ENCODE measurements around the gene SPAG16. TPM values are rescaled to one million over a fixed set of nuclear protein-coding genes. Genes with fewer than 3 reads are reported as not detected.

SPAG16 gene
- total RNA-seq, 1 experiment from 2014 or later = 16.0 TPM

DNA sequence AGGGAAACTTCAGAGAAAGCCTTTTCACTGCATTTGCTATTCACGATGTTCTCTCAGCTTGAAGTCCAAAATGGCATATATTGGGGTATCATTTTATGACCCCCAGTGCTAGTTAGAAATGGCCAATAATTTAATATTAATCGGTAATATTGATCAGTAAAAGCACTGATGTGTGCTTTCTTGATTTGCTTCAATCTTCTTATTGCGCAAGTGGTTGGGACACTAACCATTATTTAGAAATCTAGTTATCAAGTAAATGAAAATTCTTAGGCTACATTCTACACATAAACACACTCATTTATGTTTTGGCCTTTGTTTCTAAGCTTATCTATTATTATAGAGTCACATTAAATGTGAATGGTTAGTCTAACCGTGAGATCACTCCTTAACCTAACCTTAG lies 1076.9 kb downstream of the SPAG16 start (continued):
- no peak for TF ChIP-seq ATF2 (CRISPR knock-in tag; IDR thresholded peaks at IDR 0.05; ENCODE audit: borderline replicate concordance, low read depth)

- Mint-ChIP-seq H3K27ac (no peak overlapping the region), H3K36me3 (no peaks in the 10 kb centered on the region), H3K4me3 (no peak overlapping the region), H3K9me3 (no peaks in the 10 kb centered on the region), H3K27me3 (ENCODE audit: low read depth) (peaks cover 7% of the 10 kb centered on the region), H3K4me1 (no peaks in the 10 kb centered on the region)
- ATAC-seq (no peak), DNase-seq (ENCODE audit: low spot score) (no peak)
- ChIA-PET CTCF (no interaction called here), POLR2A (no interaction called here)
- TF ChIP-seq GABPB1 (CRISPR knock-in tag; IDR thresholded peaks at IDR 0.05) (no peak), NFYB (CRISPR knock-in tag; conservative IDR thresholded peaks at IDR 0.05; ENCODE audit: low read depth) (no peak), FOXK1 (CRISPR knock-in tag; IDR thresholded peaks at IDR 0.05) (no peak), ETV6 (CRISPR knock-in tag; IDR thresholded peaks at IDR 0.05) (no peak), TCF7 (CRISPR knock-in tag; IDR thresholded peaks at IDR 0.05; ENCODE audit: low read depth) (no peak), TEAD1 (CRISPR knock-in tag; IDR thresholded peaks at IDR 0.05) (no peak), MYBL2 (CRISPR knock-in tag; IDR thresholded peaks at IDR 0.05) (no peak), SMAD4 (CRISPR knock-in tag; IDR thresholded peaks at IDR 0.05) (no peak)
- TF ChIP-seq, protein P1, sequence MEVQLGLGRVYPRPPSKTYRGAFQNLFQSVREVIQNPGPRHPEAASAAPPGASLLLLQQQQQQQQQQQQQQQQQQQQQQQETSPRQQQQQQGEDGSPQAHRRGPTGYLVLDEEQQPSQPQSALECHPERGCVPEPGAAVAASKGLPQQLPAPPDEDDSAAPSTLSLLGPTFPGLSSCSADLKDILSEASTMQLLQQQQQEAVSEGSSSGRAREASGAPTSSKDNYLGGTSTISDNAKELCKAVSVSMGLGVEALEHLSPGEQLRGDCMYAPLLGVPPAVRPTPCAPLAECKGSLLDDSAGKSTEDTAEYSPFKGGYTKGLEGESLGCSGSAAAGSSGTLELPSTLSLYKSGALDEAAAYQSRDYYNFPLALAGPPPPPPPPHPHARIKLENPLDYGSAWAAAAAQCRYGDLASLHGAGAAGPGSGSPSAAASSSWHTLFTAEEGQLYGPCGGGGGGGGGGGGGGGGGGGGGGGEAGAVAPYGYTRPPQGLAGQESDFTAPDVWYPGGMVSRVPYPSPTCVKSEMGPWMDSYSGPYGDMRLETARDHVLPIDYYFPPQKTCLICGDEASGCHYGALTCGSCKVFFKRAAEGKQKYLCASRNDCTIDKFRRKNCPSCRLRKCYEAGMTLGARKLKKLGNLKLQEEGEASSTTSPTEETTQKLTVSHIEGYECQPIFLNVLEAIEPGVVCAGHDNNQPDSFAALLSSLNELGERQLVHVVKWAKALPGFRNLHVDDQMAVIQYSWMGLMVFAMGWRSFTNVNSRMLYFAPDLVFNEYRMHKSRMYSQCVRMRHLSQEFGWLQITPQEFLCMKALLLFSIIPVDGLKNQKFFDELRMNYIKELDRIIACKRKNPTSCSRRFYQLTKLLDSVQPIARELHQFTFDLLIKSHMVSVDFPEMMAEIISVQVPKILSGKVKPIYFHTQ (CRISPR knock-in tag; IDR thresholded peaks at IDR 0.05) = no peak
- TF ChIP-seq, protein P2, sequence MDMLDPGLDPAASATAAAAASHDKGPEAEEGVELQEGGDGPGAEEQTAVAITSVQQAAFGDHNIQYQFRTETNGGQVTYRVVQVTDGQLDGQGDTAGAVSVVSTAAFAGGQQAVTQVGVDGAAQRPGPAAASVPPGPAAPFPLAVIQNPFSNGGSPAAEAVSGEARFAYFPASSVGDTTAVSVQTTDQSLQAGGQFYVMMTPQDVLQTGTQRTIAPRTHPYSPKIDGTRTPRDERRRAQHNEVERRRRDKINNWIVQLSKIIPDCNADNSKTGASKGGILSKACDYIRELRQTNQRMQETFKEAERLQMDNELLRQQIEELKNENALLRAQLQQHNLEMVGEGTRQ (CRISPR knock-in tag; IDR thresholded peaks at IDR 0.05) = no peak
- TF ChIP-seq, protein P3, sequence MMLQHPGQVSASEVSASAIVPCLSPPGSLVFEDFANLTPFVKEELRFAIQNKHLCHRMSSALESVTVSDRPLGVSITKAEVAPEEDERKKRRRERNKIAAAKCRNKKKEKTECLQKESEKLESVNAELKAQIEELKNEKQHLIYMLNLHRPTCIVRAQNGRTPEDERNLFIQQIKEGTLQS (CRISPR knock-in tag; conservative IDR thresholded peaks at IDR 0.05) = no peak
- TF ChIP-seq, protein P4, sequence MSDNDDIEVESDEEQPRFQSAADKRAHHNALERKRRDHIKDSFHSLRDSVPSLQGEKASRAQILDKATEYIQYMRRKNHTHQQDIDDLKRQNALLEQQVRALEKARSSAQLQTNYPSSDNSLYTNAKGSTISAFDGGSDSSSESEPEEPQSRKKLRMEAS (CRISPR knock-in tag; IDR thresholded peaks at IDR 0.05) = no peak
Measured at GRCh38 chr2:214365549-214365948, 1081.3 kb downstream of the SPAG16 start.

DNA sequence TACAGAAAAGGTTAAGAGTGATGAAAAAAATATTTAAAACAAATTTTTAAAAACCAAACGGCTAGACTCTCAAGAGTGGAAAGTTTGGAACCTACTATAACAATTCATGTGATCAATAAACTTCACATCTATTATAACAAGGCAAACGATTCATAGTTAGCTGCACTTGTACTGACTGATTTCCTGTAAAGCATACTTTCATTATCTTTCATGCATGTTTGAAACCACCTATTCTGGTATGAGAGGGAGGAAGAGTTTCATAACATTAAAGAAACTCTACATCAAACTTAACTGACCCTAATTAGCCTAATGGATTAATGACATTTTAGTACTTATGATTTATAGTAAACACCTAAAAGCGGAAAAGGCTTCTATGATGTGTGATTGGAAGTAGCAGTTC lies 1082.9 kb downstream of the SPAG16 start:
- no peaks in the 10 kb centered on the region for H3K4me1 Mint-ChIP-seq
- H3K4me3 Mint-ChIP-seq = no peak overlapping the region
- no peaks in the 10 kb centered on the region for H3K27me3 Mint-ChIP-seq (ENCODE audit: low read depth)
- no peaks in the 10 kb centered on the region for H3K36me3 Mint-ChIP-seq
- POLR2A ChIA-PET = no interaction called here
- CTCF ChIA-PET = no interaction called here
- no peak overlapping the region for H3K27ac Mint-ChIP-seq
- ATAC-seq (no peak), DNase-seq (ENCODE audit: low spot score) (no peak)
- H3K9me3 Mint-ChIP-seq = no peaks in the 10 kb centered on the region
- no peak for TF ChIP-seq SP1 (CRISPR knock-in tag; conservative IDR thresholded peaks at IDR 0.05)
- TF ChIP-seq, protein P5, sequence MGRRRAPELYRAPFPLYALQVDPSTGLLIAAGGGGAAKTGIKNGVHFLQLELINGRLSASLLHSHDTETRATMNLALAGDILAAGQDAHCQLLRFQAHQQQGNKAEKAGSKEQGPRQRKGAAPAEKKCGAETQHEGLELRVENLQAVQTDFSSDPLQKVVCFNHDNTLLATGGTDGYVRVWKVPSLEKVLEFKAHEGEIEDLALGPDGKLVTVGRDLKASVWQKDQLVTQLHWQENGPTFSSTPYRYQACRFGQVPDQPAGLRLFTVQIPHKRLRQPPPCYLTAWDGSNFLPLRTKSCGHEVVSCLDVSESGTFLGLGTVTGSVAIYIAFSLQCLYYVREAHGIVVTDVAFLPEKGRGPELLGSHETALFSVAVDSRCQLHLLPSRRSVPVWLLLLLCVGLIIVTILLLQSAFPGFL (CRISPR knock-in tag; IDR thresholded peaks at IDR 0.05; ENCODE audit: borderline replicate concordance) = no peak
- TF ChIP-seq USF1 (CRISPR knock-in tag; IDR thresholded peaks at IDR 0.05) = no peak
- TF ChIP-seq NFATC4 (CRISPR knock-in tag; IDR thresholded peaks at IDR 0.05) = no peak
- no peak for TF ChIP-seq NFYB (CRISPR knock-in tag; conservative IDR thresholded peaks at IDR 0.05; ENCODE audit: low read depth)
- no peak for TF ChIP-seq SMAD4 (CRISPR knock-in tag; IDR thresholded peaks at IDR 0.05)
- TF ChIP-seq, protein P6, sequence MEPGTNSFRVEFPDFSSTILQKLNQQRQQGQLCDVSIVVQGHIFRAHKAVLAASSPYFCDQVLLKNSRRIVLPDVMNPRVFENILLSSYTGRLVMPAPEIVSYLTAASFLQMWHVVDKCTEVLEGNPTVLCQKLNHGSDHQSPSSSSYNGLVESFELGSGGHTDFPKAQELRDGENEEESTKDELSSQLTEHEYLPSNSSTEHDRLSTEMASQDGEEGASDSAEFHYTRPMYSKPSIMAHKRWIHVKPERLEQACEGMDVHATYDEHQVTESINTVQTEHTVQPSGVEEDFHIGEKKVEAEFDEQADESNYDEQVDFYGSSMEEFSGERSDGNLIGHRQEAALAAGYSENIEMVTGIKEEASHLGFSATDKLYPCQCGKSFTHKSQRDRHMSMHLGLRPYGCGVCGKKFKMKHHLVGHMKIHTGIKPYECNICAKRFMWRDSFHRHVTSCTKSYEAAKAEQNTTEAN (CRISPR knock-in tag; IDR thresholded peaks at IDR 0.05) = no peak
- TF ChIP-seq ZBTB21 (CRISPR knock-in tag; IDR thresholded peaks at IDR 0.05; ENCODE audit: borderline replicate concordance) = no peak
- TF ChIP-seq ZNF396 (CRISPR knock-in tag; IDR thresholded peaks at IDR 0.05; ENCODE audit: borderline replicate concordance) = no peak
- no peak for TF ChIP-seq ELF4 (CRISPR knock-in tag; IDR thresholded peaks at IDR 0.05; ENCODE audit: low read depth)
- TF ChIP-seq ZNF416 (CRISPR knock-in tag; IDR thresholded peaks at IDR 0.05) = no peak
- no peak for TF ChIP-seq ZNF317 (CRISPR knock-in tag; IDR thresholded peaks at IDR 0.05; ENCODE audit: borderline replicate concordance, low read depth)
- no peak for TF ChIP-seq GABPB1 (CRISPR knock-in tag; IDR thresholded peaks at IDR 0.05)
